HepG2 (cell line): ENCODE results near the gene ANKRD52. TPM values are rescaled to one million over a fixed set of nuclear protein-coding genes. Genes with fewer than 3 reads are reported as not detected.

ENCODE experiments used
- ATF1 ChIP-seq: IDR thresholded peaks from 2 replicates; pipeline ENCODE4 v1.6.1; 2016; ENCODE audit warnings: mild to moderate bottlenecking, control low read depth
- DNMT3B ChIP-seq: conservative IDR thresholded peaks from 2 replicates; pipeline ENCODE4 v1.6.1; 2016; ENCODE audit warnings: missing biosample characterization, control low read depth
- FLYWCH1 ChIP-seq: sonication (generic); formaldehyde crosslinking; IDR thresholded peaks from 2 replicates; pipeline ENCODE4 v1.8.1; 2023; ENCODE audit warnings: mild to moderate bottlenecking, missing genetic modification reagents
- HES4 ChIP-seq: sonication (generic); formaldehyde crosslinking; IDR thresholded peaks from 2 replicates; pipeline ENCODE4 v1.9.0; 2021; ENCODE audit warnings: mild to moderate bottlenecking, missing genetic modification reagents, borderline replicate concordance
- KLF16 ChIP-seq, 2 experiments: sonication (generic) in 1 of 2; formaldehyde crosslinking in 1 of 2; IDR thresholded peaks; 2 replicates each; pipeline versions ENCODE4 v1.6.1 to v1.8.0; 2016 to 2023; ENCODE audit warnings: missing genetic modification reagents in 2 of 2, missing compliant biosample characterization in 1 of 2
- PCBP2 ChIP-seq: fragments of 200-400 bp; formaldehyde crosslinking; optimal IDR thresholded peaks from 2 replicates; pipeline ENCODE3; 2018; ENCODE audit warnings: low read length, low read depth; ENCODE audit not compliant: poor library complexity, severe bottlenecking
- RARA ChIP-seq: IDR thresholded peaks from 2 replicates; pipeline ENCODE4 v1.6.1; 2016; ENCODE audit warnings: missing genetic modification reagents, missing compliant biosample characterization
- TEAD2 ChIP-seq: sonication (generic); formaldehyde crosslinking; IDR thresholded peaks from 2 replicates; pipeline ENCODE4 v1.9.0; 2021; ENCODE audit warnings: missing genetic modification reagents
- ZNF354B ChIP-seq: sonication (generic); formaldehyde crosslinking; IDR thresholded peaks from 2 replicates; pipeline ENCODE4 v1.8.0; 2022; ENCODE audit warnings: mild to moderate bottlenecking, missing genetic modification reagents
- ZNF383 ChIP-seq: sonication (generic); formaldehyde crosslinking; IDR thresholded peaks from 2 replicates; pipeline ENCODE4 v1.4.0; 2020; ENCODE audit warnings: missing genetic modification reagents, mild to moderate bottlenecking, borderline replicate concordance
- ZNF556 ChIP-seq: sonication (generic); formaldehyde crosslinking; IDR thresholded peaks from 2 replicates; pipeline ENCODE4 v1.4.0; 2020; ENCODE audit warnings: mild to moderate bottlenecking, missing genetic modification reagents, borderline replicate concordance
- ZNF816 ChIP-seq: sonication (generic); formaldehyde crosslinking; IDR thresholded peaks from 2 replicates; pipeline ENCODE4 v1.8.0; 2022; ENCODE audit warnings: missing genetic modification reagents, mild to moderate bottlenecking, borderline replicate concordance
- polyA plus RNA-seq, 8 experiments: library from polyadenylated mRNA; depleted of rRNA in 3 of 8; stranded (reverse) in 7 of 8; unstranded in 1 of 8; fragments of >200 nt; fragmentation: Illumina TruSeq in 4 of 8; extraction: Trizol in 4 of 8; gene quantifications; 2 replicates each; pipeline versions ENCODE4 v1.2.1 to v1.2.3, GENCODE V29; 2011 to 2016; ENCODE audit warnings: low read depth in 4 of 8, missing spikeins in 1 of 8, mixed read lengths in 1 of 8; ENCODE audit not compliant: insufficient read depth in 1 of 8
- total RNA-seq, 5 experiments: library from RNA; depleted of rRNA; stranded (reverse); fragments of >200 nt; fragmentation: Illumina TruSeq; extraction: Trizol; gene quantifications; 2 replicates each; pipeline ENCODE4 v1.2.3, GENCODE V29; 2016; ENCODE audit warnings: low read depth in 1 of 5
- TF ChIP-seq, protein P1 (sequence below): sonication (generic); formaldehyde crosslinking; IDR thresholded peaks from 2 replicates; pipeline ENCODE4 v1.4.0; 2020; ENCODE audit warnings: missing genetic modification reagents
- TF ChIP-seq, protein P2 (sequence below): sonication (generic); formaldehyde crosslinking; IDR thresholded peaks from 2 replicates; pipeline ENCODE4 v1.8.1; 2023; ENCODE audit warnings: mild to moderate bottlenecking, missing genetic modification reagents, borderline replicate concordance
- TF ChIP-seq, protein P3 (sequence below): sonication (generic); formaldehyde crosslinking; conservative IDR thresholded peaks from 2 replicates; pipeline ENCODE4 v1.4.0; 2020; ENCODE audit warnings: missing genetic modification reagents
- TF ChIP-seq, protein P4 (sequence below), 2 experiments: sonication (generic) in 1 of 2; formaldehyde crosslinking in 1 of 2; IDR thresholded peaks; 2 replicates each; pipeline versions ENCODE4 v1.4.0 to v1.6.1; 2016 to 2020; ENCODE audit warnings: borderline replicate concordance in 1 of 2, low read depth in 1 of 2, mild to moderate bottlenecking in 1 of 2, missing genetic modification reagents in 1 of 2
- TF ChIP-seq, protein P5 (sequence below): sonication (generic); formaldehyde crosslinking; IDR thresholded peaks from 2 replicates; pipeline ENCODE4 v1.4.0; 2020; ENCODE audit warnings: missing genetic modification reagents

The ANKRD52 gene
- total and polyA plus RNA-seq, 2 of the 13 experiments (the other 11 are each of a cell fraction or from before 2014, with no cell fraction given): 7.8 to 9.2 TPM

DNA sequence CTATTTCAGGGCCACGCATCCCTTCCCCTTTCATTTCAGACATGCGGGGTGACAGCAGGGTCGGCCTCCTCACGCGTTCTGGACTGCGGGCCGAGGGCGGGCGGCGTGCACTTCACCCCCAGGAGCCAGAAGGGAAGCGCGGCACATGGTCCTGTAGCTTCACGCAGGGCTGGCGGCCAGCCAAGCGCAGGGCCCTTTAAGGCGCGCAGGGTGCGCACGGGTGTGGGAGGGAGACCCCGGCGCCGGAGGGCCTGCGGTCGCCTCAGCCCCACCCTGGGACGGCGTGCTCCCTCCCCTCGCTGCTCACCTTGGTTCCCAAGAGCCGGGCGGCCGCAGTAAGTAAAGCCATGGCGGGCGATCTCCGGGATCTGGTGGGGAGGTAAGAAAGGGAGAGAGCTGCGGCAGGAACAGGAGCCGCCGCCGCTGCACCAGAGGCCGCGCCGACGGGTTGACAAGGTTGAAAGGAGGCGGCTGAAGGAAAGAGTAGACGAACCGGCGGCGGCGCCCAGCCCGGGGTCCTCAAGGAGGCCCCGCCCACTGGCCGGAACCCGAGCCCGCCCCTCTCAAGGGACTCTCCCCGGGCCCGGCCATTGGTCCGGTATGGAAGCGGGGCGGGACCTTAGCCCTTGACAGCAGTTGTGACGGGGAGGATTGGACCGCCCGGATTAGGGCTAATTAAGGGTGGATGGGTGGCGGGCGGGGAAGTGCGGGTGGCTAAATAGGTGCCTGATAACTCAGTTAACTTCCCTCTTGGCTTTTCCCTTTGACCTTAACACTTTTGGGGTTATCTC, 41.9 kb upstream of the ANKRD52 start, which contains the start of gene CS (continued):
- TF ChIP-seq, protein P1, sequence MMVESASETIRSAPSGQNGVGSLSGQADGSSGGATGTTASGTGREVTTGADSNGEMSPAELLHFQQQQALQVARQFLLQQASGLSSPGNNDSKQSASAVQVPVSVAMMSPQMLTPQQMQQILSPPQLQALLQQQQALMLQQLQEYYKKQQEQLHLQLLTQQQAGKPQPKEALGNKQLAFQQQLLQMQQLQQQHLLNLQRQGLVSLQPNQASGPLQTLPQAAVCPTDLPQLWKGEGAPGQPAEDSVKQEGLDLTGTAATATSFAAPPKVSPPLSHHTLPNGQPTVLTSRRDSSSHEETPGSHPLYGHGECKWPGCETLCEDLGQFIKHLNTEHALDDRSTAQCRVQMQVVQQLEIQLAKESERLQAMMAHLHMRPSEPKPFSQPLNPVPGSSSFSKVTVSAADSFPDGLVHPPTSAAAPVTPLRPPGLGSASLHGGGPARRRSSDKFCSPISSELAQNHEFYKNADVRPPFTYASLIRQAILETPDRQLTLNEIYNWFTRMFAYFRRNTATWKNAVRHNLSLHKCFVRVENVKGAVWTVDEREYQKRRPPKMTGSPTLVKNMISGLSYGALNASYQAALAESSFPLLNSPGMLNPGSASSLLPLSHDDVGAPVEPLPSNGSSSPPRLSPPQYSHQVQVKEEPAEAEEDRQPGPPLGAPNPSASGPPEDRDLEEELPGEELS (CRISPR knock-in tag): no peak
- TF ChIP-seq ZNF816 (CRISPR knock-in tag) (0 out of 2 replicates have a peak, but pooled peaks have one; percentile 16), ZNF383 (peak; percentile 84; the same call in 1 of the 2 replicates), ATF1 (CRISPR knock-in tag) (no peak), ZNF354B (CRISPR knock-in tag) (peak; percentile 70; the same call in 1 of the 2 replicates), PCBP2 (no peak), KLF16 (CRISPR knock-in tag; IDR thresholded peaks at IDR 0.05) (peak in 1 of 2 experiments; percentile 84; a peak in 2 of 4 replicates), HES4 (CRISPR knock-in tag) (no peak), TEAD2 (CRISPR knock-in tag) (no peak), DNMT3B (CRISPR knock-in tag) (no peak), RARA (CRISPR knock-in tag) (no peak), ZNF556 (CRISPR knock-in tag) (peak; percentile 59; the same call in 1 of the 2 replicates), FLYWCH1 (CRISPR knock-in tag) (no peak)
- TF ChIP-seq, protein P2, sequence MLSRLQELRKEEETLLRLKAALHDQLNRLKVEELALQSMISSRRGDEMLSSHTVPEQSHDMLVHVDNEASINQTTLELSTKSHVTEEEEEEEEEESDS: 0 out of 2 replicates have a peak, but pooled peaks have one; percentile 6
- TF ChIP-seq, protein P3, sequence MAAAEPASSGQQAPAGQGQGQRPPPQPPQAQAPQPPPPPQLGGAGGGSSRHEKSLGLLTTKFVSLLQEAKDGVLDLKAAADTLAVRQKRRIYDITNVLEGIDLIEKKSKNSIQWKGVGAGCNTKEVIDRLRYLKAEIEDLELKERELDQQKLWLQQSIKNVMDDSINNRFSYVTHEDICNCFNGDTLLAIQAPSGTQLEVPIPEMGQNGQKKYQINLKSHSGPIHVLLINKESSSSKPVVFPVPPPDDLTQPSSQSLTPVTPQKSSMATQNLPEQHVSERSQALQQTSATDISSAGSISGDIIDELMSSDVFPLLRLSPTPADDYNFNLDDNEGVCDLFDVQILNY: no peak
- TF ChIP-seq, protein P4, sequence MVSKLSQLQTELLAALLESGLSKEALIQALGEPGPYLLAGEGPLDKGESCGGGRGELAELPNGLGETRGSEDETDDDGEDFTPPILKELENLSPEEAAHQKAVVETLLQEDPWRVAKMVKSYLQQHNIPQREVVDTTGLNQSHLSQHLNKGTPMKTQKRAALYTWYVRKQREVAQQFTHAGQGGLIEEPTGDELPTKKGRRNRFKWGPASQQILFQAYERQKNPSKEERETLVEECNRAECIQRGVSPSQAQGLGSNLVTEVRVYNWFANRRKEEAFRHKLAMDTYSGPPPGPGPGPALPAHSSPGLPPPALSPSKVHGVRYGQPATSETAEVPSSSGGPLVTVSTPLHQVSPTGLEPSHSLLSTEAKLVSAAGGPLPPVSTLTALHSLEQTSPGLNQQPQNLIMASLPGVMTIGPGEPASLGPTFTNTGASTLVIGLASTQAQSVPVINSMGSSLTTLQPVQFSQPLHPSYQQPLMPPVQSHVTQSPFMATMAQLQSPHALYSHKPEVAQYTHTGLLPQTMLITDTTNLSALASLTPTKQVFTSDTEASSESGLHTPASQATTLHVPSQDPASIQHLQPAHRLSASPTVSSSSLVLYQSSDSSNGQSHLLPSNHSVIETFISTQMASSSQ (IDR thresholded peaks at IDR 0.05; ENCODE audit: low read depth): no peak; the same call in 1 of the 2 replicates
- TF ChIP-seq, protein P4 (CRISPR knock-in tag; IDR thresholded peaks at IDR 0.05; ENCODE audit: borderline replicate concordance): peak; percentile 75
- TF ChIP-seq, protein P5, sequence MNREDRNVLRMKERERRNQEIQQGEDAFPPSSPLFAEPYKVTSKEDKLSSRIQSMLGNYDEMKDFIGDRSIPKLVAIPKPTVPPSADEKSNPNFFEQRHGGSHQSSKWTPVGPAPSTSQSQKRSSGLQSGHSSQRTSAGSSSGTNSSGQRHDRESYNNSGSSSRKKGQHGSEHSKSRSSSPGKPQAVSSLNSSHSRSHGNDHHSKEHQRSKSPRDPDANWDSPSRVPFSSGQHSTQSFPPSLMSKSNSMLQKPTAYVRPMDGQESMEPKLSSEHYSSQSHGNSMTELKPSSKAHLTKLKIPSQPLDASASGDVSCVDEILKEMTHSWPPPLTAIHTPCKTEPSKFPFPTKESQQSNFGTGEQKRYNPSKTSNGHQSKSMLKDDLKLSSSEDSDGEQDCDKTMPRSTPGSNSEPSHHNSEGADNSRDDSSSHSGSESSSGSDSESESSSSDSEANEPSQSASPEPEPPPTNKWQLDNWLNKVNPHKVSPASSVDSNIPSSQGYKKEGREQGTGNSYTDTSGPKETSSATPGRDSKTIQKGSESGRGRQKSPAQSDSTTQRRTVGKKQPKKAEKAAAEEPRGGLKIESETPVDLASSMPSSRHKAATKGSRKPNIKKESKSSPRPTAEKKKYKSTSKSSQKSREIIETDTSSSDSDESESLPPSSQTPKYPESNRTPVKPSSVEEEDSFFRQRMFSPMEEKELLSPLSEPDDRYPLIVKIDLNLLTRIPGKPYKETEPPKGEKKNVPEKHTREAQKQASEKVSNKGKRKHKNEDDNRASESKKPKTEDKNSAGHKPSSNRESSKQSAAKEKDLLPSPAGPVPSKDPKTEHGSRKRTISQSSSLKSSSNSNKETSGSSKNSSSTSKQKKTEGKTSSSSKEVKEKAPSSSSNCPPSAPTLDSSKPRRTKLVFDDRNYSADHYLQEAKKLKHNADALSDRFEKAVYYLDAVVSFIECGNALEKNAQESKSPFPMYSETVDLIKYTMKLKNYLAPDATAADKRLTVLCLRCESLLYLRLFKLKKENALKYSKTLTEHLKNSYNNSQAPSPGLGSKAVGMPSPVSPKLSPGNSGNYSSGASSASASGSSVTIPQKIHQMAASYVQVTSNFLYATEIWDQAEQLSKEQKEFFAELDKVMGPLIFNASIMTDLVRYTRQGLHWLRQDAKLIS: no peak
